IMR-90 (cell line): ENCODE results near the gene DDX31.
A peak's percentile ranks its signal among the peaks of the same experiment; 100 is the strongest.

ENCODE experiments used
- CEBPB ChIP-seq: IDR thresholded peaks from 2 replicates; pipeline ENCODE4 v1.6.1; 2012; ENCODE audit warnings: low read depth, low read length, improper control_type of control experiment
- FOS ChIP-seq: fragments of 150-350 bp; IDR thresholded peaks from 2 replicates; pipeline ENCODE4 v1.6.1; 2016; ENCODE audit warnings: low read depth, low read length
- NFE2L2 ChIP-seq: fragments of 150-350 bp; IDR thresholded peaks from 2 replicates; pipeline ENCODE4 v1.6.1; 2016; ENCODE audit warnings: low read depth, mild to moderate bottlenecking, low read length
- POLR2A ChIP-seq: IDR thresholded peaks from 2 replicates; pipeline ENCODE4 v1.6.1; 2012; ENCODE audit warnings: mild to moderate bottlenecking, low read depth, low read length
- RAD21 ChIP-seq: IDR thresholded peaks from 2 replicates; pipeline ENCODE4 v1.6.1; 2012; ENCODE audit warnings: low read length, improper control_type of control experiment
- RFX5 ChIP-seq: IDR thresholded peaks from 2 replicates; pipeline ENCODE4 v1.8.0; 2012; ENCODE audit warnings: low read depth, mild to moderate bottlenecking, low read length, moderate library complexity
- TF ChIP-seq, protein P1 (sequence below): conservative IDR thresholded peaks from 2 replicates; pipeline ENCODE4 v1.5.1; 2012; ENCODE audit warnings: mild to moderate bottlenecking, low read depth, low read length, improper control_type of control experiment

DNA sequence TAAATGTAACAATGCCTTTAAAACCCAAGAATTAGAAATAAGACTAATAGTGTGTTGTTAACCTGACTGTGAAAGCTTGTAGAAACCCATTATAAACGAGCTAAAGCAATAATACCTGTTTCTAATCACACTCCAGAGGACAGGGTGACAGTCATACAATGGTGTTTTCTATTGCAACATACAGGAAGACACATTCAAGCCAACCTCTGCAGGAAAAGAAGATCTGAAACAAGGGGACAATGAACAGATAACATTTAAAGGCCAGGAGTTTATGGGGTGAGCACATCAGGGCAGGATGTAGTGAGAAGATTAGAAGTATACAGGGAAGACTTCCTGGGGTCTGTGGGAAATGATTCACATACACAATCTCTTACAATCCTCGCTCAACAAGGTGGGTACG is 73.6 kb downstream of the DDX31 start:
- no peak for TF ChIP-seq POLR2A
- TF ChIP-seq CEBPB = peak; percentile 29; the same call in 1 of the 2 replicates
- TF ChIP-seq, protein P1, sequence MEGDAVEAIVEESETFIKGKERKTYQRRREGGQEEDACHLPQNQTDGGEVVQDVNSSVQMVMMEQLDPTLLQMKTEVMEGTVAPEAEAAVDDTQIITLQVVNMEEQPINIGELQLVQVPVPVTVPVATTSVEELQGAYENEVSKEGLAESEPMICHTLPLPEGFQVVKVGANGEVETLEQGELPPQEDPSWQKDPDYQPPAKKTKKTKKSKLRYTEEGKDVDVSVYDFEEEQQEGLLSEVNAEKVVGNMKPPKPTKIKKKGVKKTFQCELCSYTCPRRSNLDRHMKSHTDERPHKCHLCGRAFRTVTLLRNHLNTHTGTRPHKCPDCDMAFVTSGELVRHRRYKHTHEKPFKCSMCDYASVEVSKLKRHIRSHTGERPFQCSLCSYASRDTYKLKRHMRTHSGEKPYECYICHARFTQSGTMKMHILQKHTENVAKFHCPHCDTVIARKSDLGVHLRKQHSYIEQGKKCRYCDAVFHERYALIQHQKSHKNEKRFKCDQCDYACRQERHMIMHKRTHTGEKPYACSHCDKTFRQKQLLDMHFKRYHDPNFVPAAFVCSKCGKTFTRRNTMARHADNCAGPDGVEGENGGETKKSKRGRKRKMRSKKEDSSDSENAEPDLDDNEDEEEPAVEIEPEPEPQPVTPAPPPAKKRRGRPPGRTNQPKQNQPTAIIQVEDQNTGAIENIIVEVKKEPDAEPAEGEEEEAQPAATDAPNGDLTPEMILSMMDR = no peak
- TF ChIP-seq RFX5 = no peak
- TF ChIP-seq FOS = no peak
- TF ChIP-seq RAD21 = no peak
- no peak for TF ChIP-seq NFE2L2
